Stimulated activated CD4-positive, alpha-beta T cell treated with anti-CD3 and anti-CD28 coated beads, Interleukin-12 subunit alpha, Interleukin-12 subunit beta, amount 100 ng/mL, for 48 hours (primary cell): ENCODE results near the gene CC2D2B.

Source experiments
- DNase-seq, 3 donors: peaks; one replicate each; pipeline ENCODE4 v3.0.0-alpha.2; 2020; ENCODE audit warnings: low read depth in 2 of 3, low spot score in 1 of 3

Gene CC2D2B

DNA sequence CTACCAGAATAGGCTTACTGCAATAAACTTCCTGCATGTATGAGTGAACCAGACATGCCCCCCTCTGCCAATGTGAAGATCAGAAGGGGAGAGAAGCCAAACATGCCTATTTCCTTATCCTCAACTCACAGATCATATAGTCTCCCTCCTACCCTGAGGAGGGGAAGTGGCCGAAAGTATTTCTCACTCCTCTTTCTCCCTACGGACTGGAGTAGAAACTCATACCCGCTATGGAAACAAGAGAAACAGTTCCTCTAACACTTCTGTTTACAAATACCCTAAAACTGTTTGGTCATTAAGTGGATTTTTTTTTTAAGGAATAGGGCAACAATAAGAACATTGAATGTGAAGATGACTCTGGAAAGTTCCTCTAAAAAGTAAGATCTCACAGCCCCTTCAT is 167.0 kb downstream of the CC2D2B start:
- no peak for DNase-seq

DNA sequence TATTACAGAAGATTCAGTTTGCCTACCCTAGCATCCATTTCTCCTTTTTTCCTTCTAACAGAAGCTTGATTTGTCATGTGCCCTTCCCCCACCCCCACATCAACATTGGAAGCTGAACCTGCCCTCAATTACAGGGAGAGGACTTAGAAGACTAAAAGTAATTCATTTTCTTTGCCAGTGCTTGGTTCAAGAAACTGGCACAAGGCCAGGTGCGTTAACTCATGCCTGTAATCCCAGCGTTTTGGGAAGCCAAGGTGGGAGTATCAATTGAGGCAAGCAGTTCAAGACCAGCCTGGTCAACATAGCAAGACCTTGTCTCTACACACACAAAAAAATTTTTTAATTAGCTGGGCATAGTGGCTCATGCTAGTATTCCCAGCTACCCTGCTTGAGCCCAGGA is 168.2 kb downstream of the CC2D2B start:
- no peak for DNase-seq

DNA sequence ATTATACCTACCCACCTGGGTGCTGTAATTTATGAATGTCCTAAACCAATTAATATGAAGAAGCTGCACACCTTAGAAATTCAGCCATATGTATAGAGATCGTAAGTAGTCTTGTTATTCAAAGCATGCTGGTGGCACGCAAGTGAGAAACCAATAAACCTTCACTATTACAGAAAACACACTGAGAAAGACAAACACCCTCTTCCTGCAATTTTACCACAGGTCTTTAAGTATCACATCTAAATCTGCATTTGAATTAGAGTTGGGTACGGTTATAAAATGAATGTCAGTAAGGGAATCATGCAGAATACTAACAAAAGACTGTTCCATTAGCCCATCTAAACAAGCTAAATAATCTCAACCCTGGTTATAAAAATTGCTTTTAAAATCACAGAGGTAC is 169.4 kb downstream of the CC2D2B start:
- no peak for DNase-seq

DNA sequence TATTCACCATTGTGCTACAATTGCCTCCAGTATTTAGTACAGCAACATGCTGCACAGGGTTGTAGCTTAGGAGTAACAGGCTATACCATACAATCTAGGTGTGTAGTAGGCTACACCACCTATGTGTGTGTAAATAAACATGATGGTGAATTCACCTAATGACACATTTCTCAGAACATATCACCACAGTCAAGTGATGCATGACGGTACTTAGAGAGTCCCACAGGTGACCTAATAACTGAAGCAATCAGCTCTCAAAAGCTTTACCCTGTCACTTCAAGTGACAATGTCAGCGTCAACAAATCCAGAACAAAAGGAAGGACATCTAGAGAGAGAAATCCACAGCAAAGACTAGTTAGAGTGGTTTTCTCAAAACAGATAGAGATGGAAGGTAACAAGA is 174.4 kb downstream of the CC2D2B start:
- no peak for DNase-seq
